HG03571 (cell line): Measurements from ENCODE around the gene CREB5.

Experiments used
- ATAC-seq: cut with Tn5 transposase; IDR thresholded peaks from one replicate; pipeline ENCODE4 v1.9.1; 2021; ENCODE audit not compliant: unreplicated experiment

Gene CREB5

DNA sequence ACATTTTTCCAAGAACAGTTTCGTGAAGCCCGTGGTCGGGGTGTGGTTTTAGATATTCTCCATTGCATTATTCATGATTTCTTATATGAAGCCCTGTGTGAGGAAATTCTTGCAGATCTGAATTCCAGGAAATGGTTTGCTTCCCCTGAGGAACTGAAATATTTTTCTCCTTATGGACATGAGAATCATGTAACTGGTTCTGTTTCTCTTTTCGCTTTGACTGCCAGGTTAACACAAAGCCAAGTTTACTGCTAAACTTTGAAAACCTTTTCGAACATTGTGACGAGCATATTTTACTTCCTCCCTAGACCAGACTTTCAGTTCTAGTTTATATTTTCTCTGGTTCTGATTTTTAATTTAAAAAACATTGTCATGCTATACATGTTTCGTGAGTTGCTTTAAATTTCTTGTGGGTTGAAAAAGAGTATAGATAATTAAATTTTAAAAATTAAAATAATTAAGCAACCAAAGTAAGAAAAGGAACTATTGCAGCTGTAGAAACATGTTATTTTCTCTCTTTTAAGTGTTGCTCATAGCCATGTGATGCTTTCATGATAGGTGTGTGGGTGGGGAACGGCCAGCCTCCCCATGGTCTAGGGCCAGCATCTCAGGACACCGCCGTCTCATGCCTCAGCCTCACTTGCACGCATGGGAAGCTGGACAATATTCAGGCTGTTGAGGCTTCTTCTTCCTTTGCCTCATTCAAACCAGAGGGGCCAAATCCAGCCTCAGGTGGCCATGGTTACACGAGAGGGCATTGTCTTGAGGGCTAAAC, 97.1 kb downstream of the CREB5 start:
- peak; percentile 91 for ATAC-seq

DNA sequence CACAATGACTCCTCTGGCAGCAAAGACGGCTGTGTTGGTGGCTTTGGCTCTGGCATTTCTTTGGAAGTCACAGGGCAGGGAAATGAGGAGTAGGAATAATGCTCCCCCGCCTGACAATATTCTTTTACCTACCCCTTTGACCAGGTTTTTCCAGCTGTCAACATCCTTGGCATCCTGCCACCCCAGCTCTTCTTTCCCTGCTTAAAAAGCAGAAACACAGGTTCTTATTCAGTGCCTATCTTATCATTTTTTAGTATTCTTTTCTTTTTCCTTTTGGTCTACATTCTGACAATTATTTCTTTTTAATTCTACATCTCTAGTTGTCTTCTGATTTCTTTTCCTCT, 97.7 kb downstream of the CREB5 start:
- no peak for ATAC-seq

- no peak for ATAC-seq
Measured at GRCh38 chr7:28512668-28513440, 100.5 kb downstream of the CREB5 start.

GRCh38 chr7:28516390-28517172, 104.3 kb downstream of the CREB5 start:
- ATAC-seq, result no peak

DNA sequence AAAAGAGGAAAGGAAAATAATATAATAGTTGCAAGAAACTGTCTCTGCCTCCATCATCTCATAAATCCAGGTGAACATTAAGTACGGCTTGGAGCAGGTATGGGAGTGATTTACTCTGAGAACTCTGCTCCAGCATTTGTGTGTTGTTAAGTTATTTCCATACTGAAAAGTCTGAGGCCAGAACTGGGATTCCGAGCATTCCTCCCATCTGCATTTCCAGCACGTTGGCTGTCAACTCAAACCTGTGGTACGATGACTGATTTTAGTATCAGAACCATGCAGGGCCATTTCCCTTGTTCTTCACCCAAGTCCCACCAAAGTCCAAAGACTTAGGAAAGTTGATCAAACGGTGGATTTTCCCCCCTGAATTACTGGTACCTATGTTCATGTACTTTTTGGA, 104.9 kb downstream of the CREB5 start:
- no peak for ATAC-seq

DNA sequence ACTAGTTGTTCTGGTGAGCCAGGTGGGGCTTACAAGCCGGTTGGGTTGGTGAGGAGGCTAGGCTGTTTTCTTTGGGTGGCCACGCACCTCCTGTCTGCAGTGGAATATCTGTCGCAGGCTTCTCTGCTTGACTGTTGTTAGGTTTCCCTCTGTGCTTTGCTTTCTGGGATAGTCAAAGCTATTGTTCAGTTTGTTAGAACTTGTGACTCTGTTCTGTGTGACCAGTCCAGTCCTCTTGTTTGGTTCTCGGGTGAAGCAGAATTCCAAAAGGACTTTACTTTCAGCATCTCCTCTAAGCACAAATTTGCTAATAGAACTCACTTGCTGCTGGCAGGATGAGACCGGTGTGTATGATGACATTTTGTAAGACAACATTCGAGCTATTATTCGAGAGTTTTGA, 105.3 kb downstream of the CREB5 start:
- no peak for ATAC-seq

DNA sequence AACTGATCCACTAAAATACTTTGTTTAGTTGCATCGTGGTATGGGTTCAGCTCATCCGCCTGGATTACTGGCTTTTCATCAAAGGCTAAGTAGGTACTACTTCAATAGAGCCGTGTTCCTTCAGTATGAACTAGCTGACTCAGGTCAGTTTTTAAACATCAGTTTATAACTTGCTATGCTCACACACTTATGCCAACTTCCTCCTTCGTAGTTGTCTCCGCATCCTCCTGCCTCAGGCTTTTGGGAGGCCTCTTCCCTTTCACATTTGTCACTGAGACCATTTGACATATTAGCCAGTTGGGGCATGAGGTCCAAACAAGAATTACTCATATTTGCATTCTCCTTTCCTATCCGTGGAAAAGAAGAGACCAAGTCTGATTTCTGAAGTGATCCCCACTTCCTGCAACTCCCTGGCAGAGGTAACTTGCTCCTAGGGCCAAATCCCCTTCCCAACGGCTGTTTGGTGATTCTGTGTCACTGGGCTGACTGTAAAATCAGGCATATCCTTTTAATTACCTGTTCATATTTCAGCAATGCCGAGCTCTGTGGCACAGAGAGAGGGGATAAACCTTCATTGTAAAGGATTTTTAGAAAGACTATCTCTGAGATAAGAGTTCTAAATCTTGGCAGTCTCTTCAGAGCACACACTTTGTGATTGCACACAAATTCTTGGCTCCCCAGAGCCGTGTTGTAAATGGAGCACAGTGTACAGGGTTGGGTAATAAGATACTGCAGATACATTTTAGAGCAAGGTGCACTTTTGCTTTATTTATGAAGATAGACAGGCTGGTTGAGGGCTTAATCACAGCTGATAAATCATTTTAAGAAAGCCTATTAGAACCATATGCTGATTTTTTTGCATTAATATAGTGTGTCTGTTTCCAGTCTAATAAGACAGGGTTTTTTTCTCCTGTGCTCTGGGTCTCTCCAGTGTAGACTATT, 108.0 kb downstream of the CREB5 start:
- no peak for ATAC-seq

GRCh38 chr7:28524978-28525377, 112.7 kb downstream of the CREB5 start:
- ATAC-seq, result no peak

DNA sequence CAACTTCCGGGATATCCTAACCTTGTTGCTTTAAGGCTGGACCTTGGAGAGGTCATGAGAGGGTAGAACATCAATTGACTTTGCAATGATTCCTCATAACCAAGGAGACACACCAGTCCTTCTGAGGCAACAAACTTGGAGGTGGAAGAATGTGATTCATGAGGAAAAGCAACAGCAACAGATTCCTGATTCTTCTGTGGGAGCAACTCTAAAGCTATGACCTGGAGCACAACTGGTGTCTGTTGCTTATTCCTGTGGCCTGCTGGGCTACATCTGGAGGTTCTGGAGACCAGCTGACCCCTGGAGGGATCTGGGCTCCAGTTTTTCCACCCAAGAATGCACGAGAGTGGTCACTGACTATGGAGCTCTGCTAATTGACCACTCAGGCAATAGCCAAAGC, 116.6 kb downstream of the CREB5 start:
- ATAC-seq, result no peak

- ATAC-seq, result no peak
Measured at GRCh38 chr7:28529755-28530154, 117.4 kb downstream of the CREB5 start.

DNA sequence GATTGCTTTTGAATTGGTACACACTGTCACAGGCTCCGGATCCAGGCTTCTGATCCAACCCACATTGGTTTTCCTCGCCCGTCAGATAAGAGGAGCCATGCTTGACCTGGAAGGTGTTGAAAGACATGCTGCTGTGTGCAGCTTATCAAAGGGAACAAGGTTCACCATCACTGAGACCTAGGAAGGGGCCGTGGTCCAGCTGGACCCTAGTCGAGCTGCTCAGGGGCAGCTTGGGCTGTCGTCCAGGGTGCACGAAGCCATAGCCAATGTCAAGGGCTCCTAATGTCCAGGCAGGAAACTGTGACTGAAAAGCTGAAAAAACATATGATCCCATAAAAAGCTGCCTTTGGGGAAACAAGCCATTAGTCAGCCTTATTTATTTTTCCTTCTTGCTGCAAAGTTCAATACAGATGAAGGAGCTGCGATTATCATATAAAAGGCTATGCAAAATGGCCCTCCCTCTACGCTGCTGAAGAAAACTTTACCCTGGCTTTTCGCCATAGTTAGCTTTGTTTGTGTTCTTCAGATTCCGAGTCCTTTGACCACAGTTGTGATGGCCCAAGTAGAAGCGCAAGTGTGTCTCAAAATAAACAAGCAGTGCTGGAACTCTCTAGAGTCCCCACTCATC, 118.0 kb downstream of the CREB5 start:
- no peak for ATAC-seq

DNA sequence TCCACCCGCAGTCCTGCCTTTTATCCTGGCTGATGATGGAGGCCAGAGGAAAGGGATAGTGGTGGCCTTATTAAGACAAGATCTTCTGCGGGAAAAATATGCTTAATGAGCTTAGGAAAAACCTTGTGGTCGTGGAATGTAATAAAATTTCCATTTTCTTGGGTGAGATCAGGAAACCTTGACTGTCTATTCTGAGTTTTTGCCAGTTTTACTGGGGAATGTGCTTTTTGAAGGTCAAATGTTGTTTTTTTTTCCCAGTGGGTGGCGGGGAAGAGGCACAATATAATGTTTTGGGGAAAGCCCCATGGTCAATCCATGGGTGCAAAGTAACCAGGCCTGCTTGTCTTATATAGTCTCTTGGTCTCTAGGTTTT, 118.5 kb downstream of the CREB5 start:
- no peak for ATAC-seq

DNA sequence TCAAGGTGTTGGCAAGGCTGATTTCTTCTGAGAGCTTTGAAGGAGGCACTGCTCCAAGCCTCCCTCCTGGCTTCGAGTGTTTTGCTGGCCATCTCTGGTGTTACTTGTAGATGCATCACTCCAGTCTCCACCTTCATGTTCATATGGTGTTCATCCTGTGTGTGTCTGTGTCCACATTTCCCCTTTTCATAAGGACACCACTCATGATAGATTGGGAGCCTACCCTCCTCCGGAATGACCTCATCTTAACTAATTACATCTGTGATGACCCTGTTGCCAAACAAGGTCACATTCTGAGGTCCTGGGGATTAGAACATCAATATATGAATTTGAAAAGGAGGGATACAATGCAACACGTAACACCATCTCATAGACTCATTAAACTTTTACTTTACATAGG, 119.0 kb downstream of the CREB5 start:
- ATAC-seq, result no peak

GRCh38 chr7:28532181-28532580, 119.9 kb downstream of the CREB5 start:
- no peak for ATAC-seq

GRCh38 chr7:28533267-28533666, 120.9 kb downstream of the CREB5 start:
- ATAC-seq, result no peak

- no peak for ATAC-seq
Measured at GRCh38 chr7:28533731-28534531, 121.6 kb downstream of the CREB5 start.

GRCh38 chr7:28536259-28536658, 123.9 kb downstream of the CREB5 start:
- ATAC-seq, result no peak

DNA sequence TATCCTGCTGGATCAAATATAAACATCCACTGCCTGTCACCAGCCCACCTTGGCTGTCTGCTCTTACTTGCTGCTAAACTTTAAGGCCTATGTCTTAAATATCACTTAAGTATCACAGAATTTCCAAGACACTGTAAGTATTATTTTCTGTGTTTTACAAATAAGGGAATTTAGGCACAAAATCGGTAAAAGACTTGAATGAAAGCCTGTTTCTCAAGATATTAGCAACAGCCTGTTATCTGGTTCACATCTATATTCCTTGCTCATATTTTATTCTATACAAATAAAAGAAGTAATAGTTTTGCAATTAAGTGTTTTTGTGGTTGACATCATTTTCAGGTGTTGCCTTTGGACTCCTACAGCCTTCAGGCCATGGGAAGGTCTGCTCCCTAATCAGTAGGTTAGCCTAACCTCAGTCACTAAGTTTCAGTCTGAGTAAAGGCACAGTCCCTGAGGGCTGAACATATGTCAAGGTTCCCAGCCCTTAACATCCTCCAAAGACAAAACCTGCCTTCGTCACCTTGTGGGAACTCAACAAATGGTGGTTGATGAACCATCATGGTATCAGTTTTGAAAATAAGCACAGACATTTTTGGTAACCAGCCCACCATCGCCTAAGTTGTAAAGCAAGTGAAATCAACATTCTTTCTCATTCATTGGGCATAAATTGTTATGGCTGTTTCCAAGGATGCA, 127.1 kb downstream of the CREB5 start:
- peak; percentile 94 for ATAC-seq

GRCh38 chr7:28542410-28542809, 130.1 kb downstream of the CREB5 start:
- no peak for ATAC-seq
